CD14-positive monocyte (primary cell): Measurements from ENCODE around the gene DDX31. TPM values are rescaled to one million over a fixed set of nuclear protein-coding genes. Genes with fewer than 3 reads are reported as not detected.
"Not testable (repeated sequence)": the region's sequence is repeated elsewhere in the genome, so short reads cannot be mapped to it uniquely, and the experiment has no call there.

Source experiments
- DNase-seq, 3 donors: peaks; one replicate each; pipeline ENCODE4 v3.0.0-alpha.2; 2011 to 2022
- H2AFZ ChIP-seq: 2 replicates; pipeline ENCODE4 v1.6.0; 2012; ENCODE audit warnings: mild to moderate bottlenecking, low read depth, low read length, inconsistent platforms; ENCODE audit not compliant: insufficient read depth, poor library complexity, severe bottlenecking
- H3K27ac ChIP-seq, 2 donors: 1 replicate in 1 of 2; 2 replicates in 1 of 2; pipeline ENCODE4 v1.5.1; 2012 to 2013; ENCODE audit warnings: low read length in 2 of 2, control low read depth in 1 of 2, inconsistent platforms in 1 of 2, low read depth in 1 of 2, mild to moderate bottlenecking in 1 of 2
- H3K27me3 ChIP-seq, 2 donors: one replicate each; pipeline versions ENCODE4 v1.6.0 to v1.6.1; 2011 to 2013; ENCODE audit warnings: low read length in 2 of 2; ENCODE audit not compliant: control insufficient read depth in 2 of 2, insufficient read depth in 2 of 2
- H3K36me3 ChIP-seq, 2 donors: replicated peaks in 1 of 2; 1 replicate in 1 of 2; 2 replicates in 1 of 2; pipeline versions ENCODE4 v1.5.1 to v1.6.1; 2012 to 2013; ENCODE audit warnings: low read length in 2 of 2, control low read depth in 1 of 2, inconsistent platforms in 1 of 2, mild to moderate bottlenecking in 1 of 2; ENCODE audit not compliant: insufficient read depth in 2 of 2, control insufficient read depth in 1 of 2
- H3K4me1 ChIP-seq, 2 donors: 1 replicate in 1 of 2; 2 replicates in 1 of 2; pipeline versions ENCODE4 v1.5.1 to v1.6.1; 2012 to 2013; ENCODE audit warnings: low read length in 2 of 2, control low read depth in 1 of 2, inconsistent platforms in 1 of 2, mild to moderate bottlenecking in 1 of 2, moderate library complexity in 1 of 2; ENCODE audit not compliant: insufficient read depth in 2 of 2, control insufficient read depth in 1 of 2
- H3K4me2 ChIP-seq: replicated peaks from 2 replicates; pipeline ENCODE3; 2012; ENCODE audit warnings: low read length, moderate library complexity, mild to moderate bottlenecking; ENCODE audit not compliant: poor library complexity, severe bottlenecking; ENCODE audit errors: extremely low read depth
- H3K4me3 ChIP-seq, 3 experiments: fragments of 200-600 bp in 1 of 3; sonication (generic) in 1 of 3; replicated peaks in 1 of 3; 1 replicate in 2 of 3; 2 replicates in 1 of 3; pipeline ENCODE4 v1.5.1; 2011 to 2013; ENCODE audit warnings: low read length in 3 of 3, mild to moderate bottlenecking in 3 of 3, control low read depth in 2 of 3, low read depth in 2 of 3, inconsistent platforms in 1 of 3, moderate library complexity in 1 of 3
- H3K79me2 ChIP-seq: 2 replicates; pipeline ENCODE4 v1.6.0; 2012; ENCODE audit warnings: mild to moderate bottlenecking, control low read depth, inconsistent platforms, low read length, moderate library complexity; ENCODE audit not compliant: insufficient read depth
- H3K9ac ChIP-seq: 2 replicates; pipeline ENCODE4 v1.6.0; 2017; ENCODE audit warnings: low read length, mild to moderate bottlenecking; ENCODE audit not compliant: insufficient read depth, poor library complexity, severe bottlenecking
- H3K9me3 ChIP-seq, 2 donors: replicated peaks in 1 of 2; 1 replicate in 1 of 2; 2 replicates in 1 of 2; pipeline versions ENCODE4 v1.5.1 to v1.6.1; 2012 to 2013; ENCODE audit warnings: low read length in 2 of 2, control low read depth in 1 of 2; ENCODE audit not compliant: control insufficient read depth in 1 of 2, insufficient read depth in 1 of 2
- H4K20me1 ChIP-seq: 2 replicates; pipeline ENCODE4 v1.6.0; 2012; ENCODE audit warnings: mild to moderate bottlenecking, low read length, control low read depth, moderate library complexity; ENCODE audit not compliant: insufficient read depth
- H3K27ac Mint-ChIP-seq, 7 donors: one replicate each; pipeline ENCODE4 v1.8.0; 2020; ENCODE audit warnings: mild to moderate bottlenecking in 7 of 7, mixed read lengths in 7 of 7, moderate library complexity in 6 of 7, inconsistent platforms in 2 of 7
- H3K27me3 Mint-ChIP-seq, 3 donors: one replicate each; pipeline ENCODE4 v1.8.0; 2021 to 2022; ENCODE audit warnings: low read depth in 3 of 3, mild to moderate bottlenecking in 3 of 3, mixed read lengths in 3 of 3, moderate library complexity in 3 of 3, inconsistent platforms in 1 of 3
- H3K36me3 Mint-ChIP-seq, 2 donors: one replicate each; pipeline ENCODE4 v1.8.0; 2020; ENCODE audit warnings: mixed read lengths in 2 of 2, inconsistent platforms in 1 of 2, mild to moderate bottlenecking in 1 of 2
- H3K4me1 Mint-ChIP-seq: one replicate; pipeline ENCODE4 v1.8.0; 2020; ENCODE audit warnings: mild to moderate bottlenecking, mixed read lengths
- H3K4me3 Mint-ChIP-seq, 2 donors: one replicate each; pipeline ENCODE4 v1.8.0; 2020; ENCODE audit warnings: mild to moderate bottlenecking in 2 of 2, mixed read lengths in 2 of 2, moderate library complexity in 1 of 2
- H3K9me3 Mint-ChIP-seq, 7 donors: one replicate each; pipeline ENCODE4 v1.8.0; 2020 to 2022; ENCODE audit warnings: mixed read lengths in 7 of 7, mild to moderate bottlenecking in 6 of 7, moderate library complexity in 6 of 7, inconsistent platforms in 2 of 7
- WGBS: methylation state at CpG from one replicate; pipeline ENCODE4 v1.1.5; 2013; ENCODE audit warnings: missing lambda C conversion rate; ENCODE audit not compliant: insufficient coverage; 5-methylcytosine and 5-hydroxymethylcytosine counted together
- intact Hi-C, 2 donors: fragments of 100-400 bp; cut with micrococcal nuclease; formaldehyde crosslinking; loops; one replicate each; pipeline versions ENCODE4 v1.15.0 to v1.15.1; 2023
- polyA plus RNA-seq, 3 donors: library from polyadenylated mRNA; depleted of rRNA in 1 of 3; unstranded in 2 of 3; stranded (reverse) in 1 of 3; fragments of 300-500 nt in 2 of 3; fragments of >200 nt in 1 of 3; fragmentation: Illumina TruSeq in 2 of 3; gene quantifications; 1 replicate in 2 of 3; 2 replicates in 1 of 3; pipeline ENCODE4 v1.2.3, GENCODE V29; 2012 to 2021
- TF ChIP-seq, protein P1 (sequence below): fragments of 200-600 bp; IDR thresholded peaks from one replicate; pipeline ENCODE4 v1.8.0; 2022; ENCODE audit warnings: antibody characterized with exemption, mild to moderate bottlenecking

Gene DDX31
- polyA plus RNA-seq, 3 donors, result 1.1 to 4.2 (median 1.5) TPM

DNA sequence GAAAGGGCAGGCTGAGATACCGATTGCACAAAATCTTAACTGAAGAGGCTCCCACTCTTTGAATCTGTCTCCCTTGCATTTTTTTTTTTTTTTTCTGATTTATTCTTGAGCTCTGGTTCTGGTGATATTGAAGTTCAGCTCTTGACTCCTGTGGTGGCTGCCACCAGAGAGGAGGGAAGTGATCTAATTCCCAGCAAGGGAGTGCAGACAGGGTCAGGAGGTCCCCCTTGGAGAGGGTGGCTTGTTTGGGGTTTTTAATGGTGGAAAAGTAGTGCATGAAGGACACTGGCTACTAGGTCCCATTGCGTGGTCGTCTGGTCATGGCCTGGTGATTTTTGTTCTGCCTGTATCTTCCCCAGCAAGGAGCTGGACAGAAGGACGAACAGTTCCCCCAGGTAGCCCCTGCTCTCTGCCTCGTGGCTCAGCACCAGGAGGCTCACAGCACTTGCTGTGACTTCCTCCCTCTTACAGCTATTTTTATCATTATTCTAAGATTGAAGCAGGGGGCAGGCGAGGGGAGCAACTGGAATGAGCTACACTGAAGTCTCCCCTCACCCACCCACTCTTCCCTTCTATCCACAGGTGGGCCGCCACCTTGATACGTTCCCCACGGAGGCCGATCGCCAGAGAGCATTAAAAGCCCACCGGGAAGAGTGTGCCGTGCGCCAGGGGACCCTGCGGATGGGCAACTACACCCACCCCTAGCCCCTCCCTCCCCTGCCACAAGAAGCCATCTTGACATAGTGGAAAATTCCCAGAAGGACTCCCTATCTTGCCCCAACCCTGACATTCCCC is 97.8 kb downstream of the DDX31 start:
- Mint-ChIP-seq H3K27me3 (peaks cover 26 to 40% (median 38%) of the 10 kb centered on the region in 3 donors), H3K9me3 (peaks cover 0 to 1% (median 0%) of the 10 kb centered on the region in 7 donors), H3K4me3 (peak overlapping the region in 1 of 2 donors; percentile 1), H3K27ac (no peak overlapping the region), H3K4me1 (no peaks in the 10 kb centered on the region), H3K36me3 (no peaks in the 10 kb centered on the region)
- DNase-seq, result no peak
- intact Hi-C loops, result no loop called here
- TF ChIP-seq, protein P1, sequence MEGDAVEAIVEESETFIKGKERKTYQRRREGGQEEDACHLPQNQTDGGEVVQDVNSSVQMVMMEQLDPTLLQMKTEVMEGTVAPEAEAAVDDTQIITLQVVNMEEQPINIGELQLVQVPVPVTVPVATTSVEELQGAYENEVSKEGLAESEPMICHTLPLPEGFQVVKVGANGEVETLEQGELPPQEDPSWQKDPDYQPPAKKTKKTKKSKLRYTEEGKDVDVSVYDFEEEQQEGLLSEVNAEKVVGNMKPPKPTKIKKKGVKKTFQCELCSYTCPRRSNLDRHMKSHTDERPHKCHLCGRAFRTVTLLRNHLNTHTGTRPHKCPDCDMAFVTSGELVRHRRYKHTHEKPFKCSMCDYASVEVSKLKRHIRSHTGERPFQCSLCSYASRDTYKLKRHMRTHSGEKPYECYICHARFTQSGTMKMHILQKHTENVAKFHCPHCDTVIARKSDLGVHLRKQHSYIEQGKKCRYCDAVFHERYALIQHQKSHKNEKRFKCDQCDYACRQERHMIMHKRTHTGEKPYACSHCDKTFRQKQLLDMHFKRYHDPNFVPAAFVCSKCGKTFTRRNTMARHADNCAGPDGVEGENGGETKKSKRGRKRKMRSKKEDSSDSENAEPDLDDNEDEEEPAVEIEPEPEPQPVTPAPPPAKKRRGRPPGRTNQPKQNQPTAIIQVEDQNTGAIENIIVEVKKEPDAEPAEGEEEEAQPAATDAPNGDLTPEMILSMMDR, result no peak
- Histone ChIP-seq H3K9ac (no peak overlapping the region), H3K27me3 (peaks cover 1 to 21% of the 10 kb centered on the region in 2 donors), H4K20me1 (no peaks in the 10 kb centered on the region), H3K36me3 (no peaks in the 10 kb centered on the region), H3K79me2 (no peaks in the 10 kb centered on the region), H3K4me3 (no peak overlapping the region), H3K4me2 (no peak overlapping the region), H3K4me1 (no peaks in the 10 kb centered on the region), H3K27ac (no peak overlapping the region), H2AFZ (no peak overlapping the region), H3K9me3 (no peaks in the 10 kb centered on the region)
- WGBS, result 91% methylated on average over 12 of the region's 15 CpGs

DNA sequence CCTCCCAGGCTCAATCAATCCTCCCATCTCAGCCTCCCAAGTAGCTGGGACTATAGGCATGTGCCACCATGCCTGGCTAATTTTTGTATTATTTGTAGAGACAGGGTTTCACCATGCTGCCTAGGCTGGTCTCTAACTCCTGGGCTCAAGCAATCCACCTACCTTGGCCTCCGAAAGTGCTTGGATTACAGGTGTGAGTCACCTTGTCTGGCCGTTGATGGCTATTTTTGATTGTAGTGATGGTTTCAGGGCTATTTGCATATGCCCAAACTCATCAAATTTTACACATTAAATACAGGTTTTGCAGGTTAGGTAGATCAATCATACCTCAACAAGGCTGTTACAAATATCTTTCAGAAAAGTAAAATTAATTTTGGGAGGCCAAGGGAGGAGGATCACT is 101.0 kb downstream of the DDX31 start:
- H3K36me3 Mint-ChIP-seq, result not testable (repeated sequence)

More for the DNA sequence above, 101.0 kb downstream of the DDX31 start:
- H3K9me3 ChIP-seq, H3K9me3 Mint-ChIP-seq, H3K4me2 ChIP-seq, H3K4me3 ChIP-seq, H3K27me3 ChIP-seq, H3K27ac Mint-ChIP-seq, H4K20me1 ChIP-seq, H3K9ac ChIP-seq, H3K27ac ChIP-seq, H3K4me1 Mint-ChIP-seq, DNase-seq, H3K36me3 ChIP-seq, intact Hi-C loops, H3K4me1 ChIP-seq, H3K4me3 Mint-ChIP-seq, H3K79me2 ChIP-seq, H2AFZ ChIP-seq: not testable (repeated sequence)
- H3K27me3 Mint-ChIP-seq, result peaks cover 9 to 15% (median 15%) of the 10 kb centered on the region in 3 donors
- no CpG with 5 or more reads among the region's 2 CpGs for WGBS
